Prostate gland (tissue), 2 donors: ENCODE results near the gene RANBP9.

Experiments
- POLR2A ChIP-seq: fragments of 450-650 bp; IDR thresholded peaks from one replicate; pipeline ENCODE4 v1.6.1; 2016; ENCODE audit warnings: antibody characterized with exemption, mild to moderate bottlenecking
- POLR2AphosphoS5 ChIP-seq: sonication (generic); formaldehyde crosslinking; IDR thresholded peaks from one replicate; pipeline ENCODE4 v1.6.1; 2017; ENCODE audit warnings: antibody characterized with exemption
- TF ChIP-seq, protein P1 (sequence below), 4 experiments: fragments of 200-600 bp in 2 of 4; fragments of 450-650 bp in 2 of 4; sonication (generic) in 2 of 4; IDR thresholded peaks; 1 replicate in 3 of 4; 2 replicates in 1 of 4; pipeline ENCODE4 v1.5.1; 2016 to 2019; ENCODE audit warnings: antibody characterized with exemption in 4 of 4, mild to moderate bottlenecking in 2 of 4, moderate library complexity in 2 of 4

DNA sequence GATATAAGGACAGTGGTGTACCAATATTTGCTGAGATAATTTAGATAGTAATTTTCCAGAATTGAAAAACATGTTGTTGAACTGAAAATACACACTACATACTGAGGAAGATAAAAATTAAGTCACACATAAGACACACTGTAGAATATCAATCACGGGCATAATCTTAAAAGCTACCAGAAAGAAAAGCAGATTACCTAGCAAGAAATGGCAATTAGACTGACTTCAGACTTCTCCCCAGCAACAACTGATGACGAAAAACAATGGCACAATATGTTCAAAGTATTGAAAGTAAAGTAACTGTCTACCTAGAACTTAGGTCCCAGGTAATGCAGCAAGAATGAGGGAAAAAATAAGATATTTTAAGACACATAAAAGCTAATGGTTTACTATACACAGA is 50.0 kb downstream of the RANBP9 start:
- TF ChIP-seq POLR2AphosphoS5, result no peak
- TF ChIP-seq POLR2A, result no peak
- TF ChIP-seq, protein P1, sequence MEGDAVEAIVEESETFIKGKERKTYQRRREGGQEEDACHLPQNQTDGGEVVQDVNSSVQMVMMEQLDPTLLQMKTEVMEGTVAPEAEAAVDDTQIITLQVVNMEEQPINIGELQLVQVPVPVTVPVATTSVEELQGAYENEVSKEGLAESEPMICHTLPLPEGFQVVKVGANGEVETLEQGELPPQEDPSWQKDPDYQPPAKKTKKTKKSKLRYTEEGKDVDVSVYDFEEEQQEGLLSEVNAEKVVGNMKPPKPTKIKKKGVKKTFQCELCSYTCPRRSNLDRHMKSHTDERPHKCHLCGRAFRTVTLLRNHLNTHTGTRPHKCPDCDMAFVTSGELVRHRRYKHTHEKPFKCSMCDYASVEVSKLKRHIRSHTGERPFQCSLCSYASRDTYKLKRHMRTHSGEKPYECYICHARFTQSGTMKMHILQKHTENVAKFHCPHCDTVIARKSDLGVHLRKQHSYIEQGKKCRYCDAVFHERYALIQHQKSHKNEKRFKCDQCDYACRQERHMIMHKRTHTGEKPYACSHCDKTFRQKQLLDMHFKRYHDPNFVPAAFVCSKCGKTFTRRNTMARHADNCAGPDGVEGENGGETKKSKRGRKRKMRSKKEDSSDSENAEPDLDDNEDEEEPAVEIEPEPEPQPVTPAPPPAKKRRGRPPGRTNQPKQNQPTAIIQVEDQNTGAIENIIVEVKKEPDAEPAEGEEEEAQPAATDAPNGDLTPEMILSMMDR (IDR thresholded peaks at IDR 0.05), result no peak
